NCI-H2171 treated with DMSO at 0.1 percent for 48 hours (cell line): ENCODE results near the gene FANCF.
"Not testable (repeated sequence)": the region's sequence is repeated elsewhere in the genome, so short reads cannot be mapped to it uniquely, and the experiment has no call there.

Source experiments
- DNase-seq: peaks from one replicate; lab custom pipeline; 2025; lab: John Stamatoyannopoulos, UW

Gene FANCF, protein sequence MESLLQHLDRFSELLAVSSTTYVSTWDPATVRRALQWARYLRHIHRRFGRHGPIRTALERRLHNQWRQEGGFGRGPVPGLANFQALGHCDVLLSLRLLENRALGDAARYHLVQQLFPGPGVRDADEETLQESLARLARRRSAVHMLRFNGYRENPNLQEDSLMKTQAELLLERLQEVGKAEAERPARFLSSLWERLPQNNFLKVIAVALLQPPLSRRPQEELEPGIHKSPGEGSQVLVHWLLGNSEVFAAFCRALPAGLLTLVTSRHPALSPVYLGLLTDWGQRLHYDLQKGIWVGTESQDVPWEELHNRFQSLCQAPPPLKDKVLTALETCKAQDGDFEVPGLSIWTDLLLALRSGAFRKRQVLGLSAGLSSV

DNA sequence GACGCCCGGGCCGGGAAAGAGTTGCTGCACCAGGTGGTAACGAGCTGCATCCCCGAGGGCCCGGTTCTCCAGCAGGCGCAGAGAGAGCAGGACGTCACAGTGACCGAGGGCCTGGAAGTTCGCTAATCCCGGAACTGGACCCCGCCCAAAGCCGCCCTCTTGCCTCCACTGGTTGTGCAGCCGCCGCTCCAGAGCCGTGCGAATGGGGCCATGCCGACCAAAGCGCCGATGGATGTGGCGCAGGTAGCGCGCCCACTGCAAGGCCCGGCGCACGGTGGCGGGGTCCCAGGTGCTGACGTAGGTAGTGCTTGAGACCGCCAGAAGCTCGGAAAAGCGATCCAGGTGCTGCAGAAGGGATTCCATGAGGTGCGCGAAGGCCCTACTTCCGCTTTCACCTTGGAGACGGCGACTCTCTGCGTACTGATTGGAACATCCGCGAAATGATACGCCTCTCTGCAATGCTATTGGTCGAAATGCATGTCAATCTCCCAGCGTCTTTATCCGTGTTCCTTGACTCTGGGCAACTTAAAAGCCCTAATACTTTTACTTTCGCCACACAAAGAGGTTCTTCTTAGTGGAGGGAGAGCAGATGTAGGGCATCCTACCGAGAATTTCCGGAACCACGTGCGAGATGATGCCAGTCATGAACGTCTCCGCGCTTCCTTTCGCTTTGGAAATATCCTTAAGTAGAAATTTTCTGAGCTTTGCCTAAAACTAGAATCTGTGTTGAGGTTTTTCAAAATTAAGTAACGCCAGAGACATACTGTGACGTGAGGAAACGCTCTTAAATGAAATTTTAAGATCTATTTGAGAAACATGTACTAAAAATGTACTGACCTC, at the start of gene FANCF:
TSS of gene FANCF (minus strand) at position 376 of the 840 bp plus-strand sequence. CDS start at position 363, 13 bp downstream.
- peak; percentile 100 for DNase-seq

DNA sequence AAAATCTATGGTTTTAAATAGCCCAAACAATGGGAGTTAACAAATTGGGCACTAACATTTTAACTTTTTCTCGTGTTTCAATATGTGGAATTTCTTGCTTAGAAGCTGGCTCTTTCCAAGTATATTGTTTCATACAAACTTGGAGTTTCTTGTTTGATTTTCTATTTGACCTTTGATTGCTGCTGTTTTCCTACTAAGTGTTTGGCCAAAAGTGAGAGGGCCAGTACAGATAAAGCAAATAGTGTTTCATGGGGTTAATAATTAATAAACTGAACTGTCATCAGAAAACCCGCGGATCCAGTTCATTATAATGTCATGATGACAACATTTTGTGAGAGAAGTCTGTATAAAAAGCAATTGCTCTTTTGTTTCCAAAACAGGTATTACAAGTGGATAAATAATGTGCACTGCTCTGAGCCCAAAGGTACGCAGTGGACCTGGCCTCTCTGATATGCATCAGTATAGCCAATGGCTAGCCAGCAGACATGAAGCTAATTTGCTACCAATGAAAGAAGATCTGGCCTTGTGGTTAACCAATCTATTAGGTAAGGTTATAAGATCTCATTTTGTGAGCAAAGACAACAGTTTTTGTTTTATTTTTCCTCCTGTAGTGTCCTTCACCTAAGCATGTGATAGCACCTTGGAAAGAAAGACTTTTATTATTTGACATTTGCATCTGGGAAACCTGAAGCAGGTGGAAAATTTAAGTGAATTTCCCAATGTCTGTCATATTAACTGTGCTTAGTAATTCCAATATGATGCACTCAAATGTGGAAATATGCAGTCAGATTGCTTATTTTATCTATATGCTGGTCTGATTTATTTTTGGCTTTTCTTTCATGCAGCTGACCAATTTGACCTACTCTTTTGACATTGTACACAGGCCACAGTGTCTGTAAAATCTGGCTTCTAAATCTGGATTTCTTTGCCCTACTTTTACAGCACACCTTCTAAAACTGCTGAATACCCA, 49.1 kb upstream of the FANCF start:
- DNase-seq = no peak

DNA sequence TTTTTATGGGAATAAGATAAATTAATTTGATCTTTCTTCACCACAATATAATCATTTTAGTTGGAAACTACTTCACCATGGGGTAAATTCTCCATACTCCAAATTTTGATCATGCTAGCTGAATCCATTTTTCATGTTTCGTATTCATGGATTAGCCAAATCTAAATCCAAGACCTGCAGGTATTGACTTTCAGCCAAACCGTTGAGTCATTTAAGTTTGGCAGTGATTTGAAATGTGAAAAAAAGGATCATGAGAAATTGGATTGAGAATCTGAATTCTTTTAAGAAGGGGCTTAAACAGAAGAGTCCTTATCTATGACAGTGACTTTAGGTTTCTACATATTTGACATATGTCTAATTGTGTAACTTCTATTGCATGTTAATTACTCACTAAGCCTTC, 46.1 kb upstream of the FANCF start:
- no peak for DNase-seq

DNA sequence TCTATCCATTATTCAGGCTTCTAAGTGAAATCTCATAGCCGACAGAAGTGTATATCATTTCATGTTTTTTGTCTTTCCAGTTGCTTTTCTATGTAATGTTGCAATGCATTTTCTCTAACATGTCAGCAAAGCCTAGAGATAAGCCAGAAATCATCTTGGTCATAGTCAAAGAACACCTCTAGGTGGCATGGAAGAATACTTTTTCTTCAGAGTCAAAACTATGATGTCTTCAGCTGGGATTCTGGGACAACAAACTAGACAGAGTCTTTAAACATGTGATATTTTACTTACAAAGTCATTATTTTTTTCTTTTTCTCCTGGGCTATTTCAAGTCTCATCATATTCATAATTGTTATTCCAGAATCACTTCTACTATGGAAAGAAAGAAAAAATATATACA, 45.2 kb upstream of the FANCF start:
- peak; percentile 39 for DNase-seq

DNA sequence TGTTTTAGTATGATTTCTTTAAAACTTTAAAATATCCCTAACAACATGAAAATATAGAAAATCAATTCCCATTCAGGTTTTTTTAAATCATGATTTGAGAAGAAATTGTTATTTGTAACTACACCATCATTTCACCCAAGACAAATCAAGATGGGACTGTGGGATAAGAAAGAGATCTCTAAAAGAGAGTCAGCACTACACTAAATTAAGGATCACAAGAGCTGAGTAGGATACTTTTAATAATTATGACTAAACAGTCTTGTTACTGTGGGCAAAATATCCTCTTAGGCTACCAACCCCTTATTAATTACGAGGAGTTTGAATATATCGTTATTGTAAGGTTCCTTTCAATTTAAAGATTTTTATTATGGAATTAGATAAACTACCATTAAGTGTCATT, 43.7 kb upstream of the FANCF start:
- DNase-seq = no peak

DNA sequence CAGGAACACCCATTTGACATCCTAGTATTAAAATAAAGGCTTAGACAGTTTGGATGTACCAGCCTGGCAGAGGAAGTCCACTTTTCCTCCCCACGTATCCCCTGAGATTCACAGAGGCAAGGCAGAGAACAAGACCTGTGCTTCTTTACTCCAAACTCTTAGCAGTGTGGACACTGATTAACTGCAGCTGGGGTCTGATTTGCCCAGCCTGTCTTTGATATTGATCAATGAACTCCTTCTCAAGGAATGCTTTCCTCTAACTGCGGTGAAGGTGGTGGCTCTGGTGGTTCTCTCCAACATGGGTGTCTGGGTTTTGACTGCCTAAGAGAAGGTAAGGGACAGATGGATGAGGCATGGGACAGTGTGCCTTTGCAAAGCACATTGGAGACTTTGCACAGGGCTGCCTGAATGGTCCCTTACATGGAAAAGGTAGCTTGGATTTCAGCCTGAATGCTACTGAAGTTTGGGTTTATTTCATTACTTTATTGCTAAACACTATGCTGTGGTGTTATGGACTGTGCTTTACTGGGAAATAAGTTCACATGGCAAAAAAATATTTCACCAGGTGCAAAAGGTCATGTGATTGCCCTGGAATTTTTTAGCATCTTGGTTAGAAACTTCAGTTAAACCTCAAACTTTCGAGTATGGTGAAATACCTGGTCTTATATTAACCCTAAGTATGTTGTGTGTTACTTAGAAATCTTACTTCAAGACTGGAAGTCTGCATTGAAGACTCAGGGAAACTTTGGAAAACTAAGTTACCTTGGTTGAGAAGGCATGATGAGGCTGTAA, 42.6 kb upstream of the FANCF start:
- DNase-seq = peak; percentile 53

DNA sequence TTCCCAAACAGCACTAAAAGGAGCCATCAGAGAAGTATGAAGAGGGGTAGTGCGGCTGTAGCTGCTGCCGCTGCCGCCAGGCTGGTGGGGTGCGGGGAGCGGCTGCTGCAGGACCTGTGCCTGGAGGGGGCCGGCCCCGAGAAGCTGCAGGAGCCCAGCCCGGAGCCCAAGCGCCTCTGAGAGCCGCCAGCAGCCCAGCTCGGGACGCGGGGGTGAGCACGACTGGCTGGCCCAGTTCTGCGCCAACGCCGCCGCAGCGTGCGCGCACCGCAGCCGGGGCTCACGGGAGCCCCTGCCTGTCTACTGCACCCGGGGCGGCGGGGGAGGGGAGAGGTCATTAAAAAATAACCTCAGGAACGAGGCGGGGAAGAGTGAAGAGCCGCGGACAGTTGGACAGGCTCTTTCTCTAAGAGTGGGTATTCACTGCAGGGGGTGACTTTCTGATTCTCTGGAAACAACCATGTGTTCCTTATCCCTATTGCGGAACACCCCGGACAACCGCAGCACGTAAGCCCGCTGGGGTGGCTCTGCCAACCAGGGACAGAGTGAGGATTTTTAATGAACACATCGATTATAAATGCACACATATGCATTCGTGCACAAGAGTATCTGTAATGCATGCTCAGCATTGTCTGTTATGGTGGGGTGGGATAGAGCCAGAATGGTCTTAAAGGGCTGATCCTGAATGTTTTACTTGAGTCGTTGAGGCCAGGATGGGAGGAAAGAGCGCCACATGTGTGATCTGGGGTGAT, 41.2 kb upstream of the FANCF start:
- DNase-seq = peak; percentile 67

DNA sequence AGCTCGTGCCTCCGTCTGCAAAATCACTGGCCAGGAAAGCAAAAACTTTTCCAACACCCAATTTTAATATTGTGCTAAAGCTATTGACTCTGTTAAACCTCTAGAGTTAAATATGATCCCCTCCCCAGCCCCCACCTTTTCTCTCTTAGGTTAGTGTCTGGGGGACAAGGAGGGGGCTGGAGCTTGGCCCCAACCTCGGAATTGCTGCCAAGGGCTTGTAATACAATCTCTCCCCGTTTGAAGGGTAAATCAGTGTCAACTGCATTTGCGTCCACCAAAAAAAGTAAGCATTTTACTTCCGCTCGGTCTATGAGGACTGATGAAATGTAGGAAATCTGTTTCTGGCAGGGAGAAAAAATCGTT, 40.7 kb upstream of the FANCF start, which contains the start of gene GAS2:
TSS of gene GAS2 (plus strand) at position 287 of the 363 bp plus-strand sequence. CDS start 8,259 bp downstream, outside the sequence.
- DNase-seq = peak; percentile 93

DNA sequence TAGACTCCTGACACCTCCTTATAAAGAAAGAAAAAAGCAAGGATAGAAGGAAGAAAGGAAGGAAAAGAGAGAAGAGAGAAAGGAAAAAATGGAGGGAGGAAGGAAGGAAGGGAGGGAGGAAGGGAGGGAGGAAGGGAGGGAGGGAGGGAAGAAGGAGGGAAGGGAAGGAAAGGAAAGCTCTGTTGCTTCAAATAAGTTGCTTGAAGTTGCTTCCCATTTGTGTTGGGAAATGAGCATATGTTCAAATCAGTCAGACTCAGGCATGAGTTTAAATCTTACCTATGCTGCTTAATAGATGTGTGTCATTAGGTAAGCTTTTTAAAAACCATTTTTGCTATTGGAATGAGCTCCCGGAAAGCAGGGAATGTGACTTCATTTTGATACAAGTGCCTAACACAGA, 34.2 kb upstream of the FANCF start:
- DNase-seq = no peak

DNA sequence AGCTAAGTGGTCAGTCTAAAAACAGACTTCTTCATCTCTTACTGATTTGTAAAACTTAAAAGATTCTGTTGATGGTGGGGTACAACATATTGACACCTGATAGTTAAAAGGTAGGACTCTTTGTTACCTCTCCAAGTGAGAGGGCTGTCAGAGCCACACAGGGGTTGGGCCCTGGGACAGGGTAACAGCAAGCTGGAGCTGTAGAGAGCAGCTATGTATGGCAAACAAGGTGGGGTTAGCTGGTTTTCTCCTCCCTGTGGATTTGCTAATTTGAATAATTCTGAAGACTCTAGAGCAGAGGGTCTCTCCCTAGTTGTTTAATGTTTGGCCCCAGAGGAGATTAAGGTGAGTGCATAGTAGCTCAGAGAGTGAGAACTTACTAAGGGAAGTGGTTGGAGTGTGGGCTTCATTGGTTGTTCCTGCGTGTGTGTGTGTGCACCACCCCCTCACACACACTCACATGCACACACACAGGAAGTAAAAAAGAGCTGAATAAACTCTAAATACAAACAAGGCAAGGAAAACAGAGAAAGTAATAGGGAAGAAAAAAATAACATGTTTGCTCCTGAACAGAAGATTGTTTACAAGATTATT, 31.6 kb upstream of the FANCF start:
- DNase-seq = peak; percentile 34

DNA sequence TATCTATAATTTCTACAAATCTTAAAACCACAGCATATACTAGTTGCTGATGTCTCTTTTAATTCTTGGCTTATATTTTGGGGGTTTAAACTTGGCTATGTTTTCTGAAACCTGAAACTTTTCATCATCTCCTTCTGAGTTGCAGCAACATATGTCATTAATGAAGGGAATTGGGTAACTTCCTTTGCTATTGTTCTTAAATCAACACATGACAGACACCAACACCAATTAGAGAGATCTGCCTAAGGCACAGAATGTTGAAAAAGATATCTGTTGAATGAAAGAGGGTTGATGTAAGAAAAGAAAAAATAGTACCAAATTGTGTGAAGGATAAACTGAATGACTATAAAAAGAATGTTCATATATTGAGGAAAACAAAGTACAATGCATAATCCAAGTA, 30.5 kb upstream of the FANCF start:
- DNase-seq = peak; percentile 92

DNA sequence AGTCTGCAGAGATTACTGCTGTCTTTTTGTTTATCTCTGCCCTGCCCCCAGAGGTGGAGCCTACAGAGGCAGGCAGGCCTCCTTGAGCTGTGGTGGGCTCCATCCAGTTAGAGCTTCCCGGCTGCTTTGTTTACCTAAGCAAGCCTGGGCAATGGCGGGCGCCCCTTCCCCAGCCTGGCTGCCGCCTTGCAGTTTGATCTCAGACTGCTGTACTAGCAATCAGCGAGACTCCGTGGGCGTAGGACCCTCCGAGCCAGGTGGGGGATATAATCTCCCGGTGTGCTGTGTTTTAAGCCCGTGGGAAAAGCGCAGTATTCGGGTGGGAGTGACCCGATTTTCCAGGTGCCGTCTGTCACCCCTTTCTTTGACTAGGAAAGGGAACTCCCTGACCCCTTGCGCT, 26.7 kb upstream of the FANCF start:
- not testable (repeated sequence) for DNase-seq

DNA sequence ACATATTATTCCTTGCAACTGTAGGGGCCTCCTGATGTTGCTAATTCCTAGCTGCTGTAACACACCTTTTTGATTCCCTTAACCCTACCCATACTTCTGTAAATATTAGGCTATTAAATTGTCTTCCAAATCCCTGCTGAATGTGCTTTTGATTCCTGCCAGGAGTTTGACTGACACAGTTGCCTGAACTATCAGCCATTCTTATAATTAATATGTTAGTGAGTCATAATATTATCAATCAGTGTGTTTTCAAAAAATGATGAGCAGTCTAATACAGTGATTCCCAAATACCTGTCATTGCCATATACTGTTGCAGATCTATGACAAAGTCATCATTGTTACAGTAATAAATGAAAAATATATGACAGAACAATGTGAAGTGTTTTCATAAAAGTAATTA, 15.9 kb upstream of the FANCF start:
- no peak for DNase-seq

DNA sequence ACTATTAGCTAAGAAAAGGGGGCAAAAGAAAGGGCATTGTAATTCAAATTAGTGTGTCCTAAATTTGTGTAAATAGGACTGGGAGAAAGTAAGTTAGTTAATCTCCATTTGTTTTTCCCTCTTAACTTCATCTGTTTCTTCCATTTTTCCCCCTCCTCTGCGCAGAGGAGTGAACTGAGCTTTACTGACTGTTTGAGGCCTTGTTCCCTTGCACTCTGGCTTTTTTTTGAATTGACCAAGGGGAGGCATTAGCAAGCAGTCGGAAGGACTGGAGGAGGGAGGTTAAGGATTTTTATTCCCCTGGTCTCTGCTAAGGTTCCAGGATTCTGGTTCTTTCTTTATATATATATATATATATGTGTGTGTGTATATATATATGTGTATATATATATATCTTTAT, 15.2 kb upstream of the FANCF start:
- DNase-seq = no peak

DNA sequence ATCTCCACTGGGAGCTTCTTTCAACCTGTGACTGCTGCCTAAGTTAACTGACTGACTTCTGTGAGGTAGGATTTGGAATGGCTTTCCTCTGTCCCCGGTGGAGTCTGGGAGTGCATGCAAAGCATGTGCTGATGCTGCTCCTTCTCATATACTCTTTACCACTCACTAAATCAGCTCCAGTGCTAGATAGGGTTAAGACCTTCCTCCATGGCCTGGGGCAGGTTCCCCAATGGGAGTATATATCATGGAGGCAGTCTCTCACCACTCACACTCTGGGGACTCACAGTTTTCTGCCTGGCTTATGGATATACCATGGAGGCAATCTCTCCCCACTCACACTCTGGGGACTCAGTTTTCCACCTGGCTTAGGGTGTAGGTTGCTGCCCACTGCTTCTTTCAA, 10.1 kb upstream of the FANCF start:
- DNase-seq = no peak

DNA sequence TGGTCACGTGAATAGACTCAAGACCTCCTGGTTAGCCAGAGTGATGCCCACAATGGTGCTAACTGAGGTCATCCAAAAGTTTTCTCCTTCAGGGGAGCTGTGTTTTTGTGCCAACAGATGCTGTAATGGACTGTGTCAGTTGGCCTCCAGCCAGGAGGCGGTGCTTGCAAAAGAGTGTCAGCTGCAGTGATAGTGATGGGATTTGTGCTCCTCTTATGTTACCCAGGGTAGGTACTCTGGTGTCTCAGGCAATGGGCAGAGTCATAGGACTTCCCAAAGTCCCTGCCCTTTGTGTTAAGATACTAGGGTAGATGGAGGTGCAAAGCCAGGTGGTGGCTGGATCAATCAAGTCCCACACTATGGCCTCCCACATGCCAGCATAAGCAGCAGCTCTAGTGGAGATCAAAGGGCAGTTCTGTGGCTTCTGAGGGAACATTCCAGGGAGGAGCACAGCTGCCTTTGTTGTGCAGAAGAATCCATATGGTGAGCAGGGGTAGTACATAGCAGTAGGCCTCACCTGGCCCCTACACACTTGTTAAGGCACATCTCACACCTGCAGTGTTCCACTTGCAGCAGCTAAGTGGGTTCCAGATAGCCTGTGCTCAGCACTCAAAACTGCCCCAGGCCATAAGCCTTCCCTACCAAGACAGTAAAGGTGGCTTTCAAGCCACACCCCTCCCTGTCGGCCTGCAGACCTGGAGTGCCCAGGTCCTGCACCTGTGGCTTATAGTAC, 9.4 kb upstream of the FANCF start:
- peak; percentile 79 for DNase-seq

DNA sequence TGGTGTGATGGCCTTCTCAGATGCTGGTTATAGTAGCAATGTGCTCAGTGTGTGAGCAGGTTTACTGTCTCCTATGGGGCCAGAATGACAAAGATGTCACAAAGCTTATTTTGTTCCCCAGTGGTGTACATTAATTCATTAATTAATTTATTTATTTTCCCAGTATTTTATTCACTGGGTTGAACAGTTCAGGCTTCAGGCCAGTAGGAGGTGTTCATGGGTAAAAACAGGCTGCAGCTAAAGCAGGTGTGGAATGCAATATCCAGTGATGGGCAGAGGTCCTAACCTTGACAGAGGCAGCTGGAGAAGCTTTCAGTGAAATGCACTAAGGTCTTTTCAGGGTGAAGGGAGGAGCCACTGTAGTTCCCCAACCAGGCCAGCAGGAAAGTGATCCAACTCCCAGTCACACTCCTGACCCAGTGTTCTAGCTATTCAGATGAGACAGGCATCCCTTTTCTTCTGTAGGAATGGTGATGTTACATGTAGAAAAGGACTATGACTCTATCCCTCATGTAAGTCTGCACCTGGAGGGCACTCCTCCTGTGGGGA, 7.8 kb upstream of the FANCF start:
- DNase-seq = no peak

DNA sequence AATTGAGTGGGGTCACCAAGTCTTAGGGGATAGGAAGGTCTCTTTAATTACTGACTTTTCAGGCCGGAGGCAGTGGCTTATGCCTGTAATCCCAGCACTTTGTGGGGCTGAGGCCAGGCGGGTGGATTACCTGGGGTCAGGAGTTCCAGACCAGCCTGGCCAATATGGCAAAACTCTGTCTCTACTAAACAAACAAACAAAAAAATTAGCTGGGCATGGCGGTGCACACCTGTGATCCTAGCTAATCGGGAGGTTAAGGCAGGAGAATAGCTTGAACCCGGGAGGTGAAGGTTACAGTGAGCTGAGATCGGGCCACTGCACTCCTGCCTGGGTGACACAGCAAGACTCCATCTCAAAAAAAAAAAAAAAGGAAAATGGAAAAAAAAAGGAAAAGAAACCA, 1.8 kb upstream of the FANCF start:
- no peak for DNase-seq
